GM19240 (cell line): ENCODE results near the gene PMEL.
"Not testable (repeated sequence)": the region's sequence is repeated elsewhere in the genome, so short reads cannot be mapped to it uniquely, and the experiment has no call there.

Experiments
- DNase-seq: peaks from one replicate; pipeline ENCODE4 v3.0.0; 2011; ENCODE audit warnings: low spot score; ENCODE audit not compliant: insufficient read length

PMEL gene

GRCh38 chr12:55983232-55983842 is 17.5 kb upstream of the PMEL start:
- no peak for DNase-seq

- no peak for DNase-seq
Measured at GRCh38 chr12:55982319-55982936, 16.6 kb upstream of the PMEL start.

GRCh38 chr12:55981882-55982281 is 16.0 kb upstream of the PMEL start:
- not testable (repeated sequence) for DNase-seq

GRCh38 chr12:55979069-55979468 is 13.2 kb upstream of the PMEL start:
- no peak for DNase-seq

- no peak for DNase-seq
Measured at GRCh38 chr12:55978393-55978792, 12.6 kb upstream of the PMEL start.

GRCh38 chr12:55974308-55974730 is 8.5 kb upstream of the PMEL start:
- peak; percentile 39 for DNase-seq

- peak; percentile 86 for DNase-seq
Measured at GRCh38 chr12:55973599-55974307, 7.9 kb upstream of the PMEL start, which contains the start of gene RAB5B. TSS of gene RAB5B (plus strand) at chr12:55974078. CDS start at chr12:55986961, 12,883 bp downstream.

GRCh38 chr12:55972911-55973598 is 7.2 kb upstream of the PMEL start:
- no peak for DNase-seq

- no peak for DNase-seq
Measured at GRCh38 chr12:55972456-55972855, 6.6 kb upstream of the PMEL start.

GRCh38 chr12:55972042-55972441 is 6.2 kb upstream of the PMEL start:
- no peak for DNase-seq

- no peak for DNase-seq
Measured at GRCh38 chr12:55970775-55971174, 4.9 kb upstream of the PMEL start.

GRCh38 chr12:55969356-55969755 is 3.5 kb upstream of the PMEL start:
- DNase-seq: no peak

GRCh38 chr12:55966408-55967281 is 803 bp upstream of the PMEL start, which contains the start of gene CDK2:
TSS of gene CDK2 (plus strand) at chr12:55966830. CDS start at chr12:55967009, 179 bp downstream.
- DNase-seq: peak; percentile 88

GRCh38 chr12:55965240-55965639 is 602 bp downstream of the PMEL start:
- no peak for DNase-seq

- no peak for DNase-seq
Measured at GRCh38 chr12:55963760-55964159, 2.1 kb downstream of the PMEL start.

GRCh38 chr12:55957106-55957859 is 8.6 kb downstream of the PMEL start:
- no peak for DNase-seq

- no peak for DNase-seq
Measured at GRCh38 chr12:55955800-55956508, 9.9 kb downstream of the PMEL start.

- DNase-seq: no peak
Measured at GRCh38 chr12:55955344-55955743, 10.5 kb downstream of the PMEL start.

- no peak for DNase-seq
Measured at GRCh38 chr12:55946553-55946952, 19.3 kb downstream of the PMEL start.
